MM.1S (cell line): ENCODE results near the gene EDAR.

Experiments used
- EZH2 ChIP-seq: fragments of 300-600 bp; sonication (generic); optimal IDR thresholded peaks from 2 replicates; pipeline ENCODE3; 2017; ENCODE audit warnings: low read depth, mild to moderate bottlenecking, antibody characterized with exemption, low read length, mixed read lengths
- EZH2phosphoT487 ChIP-seq: fragments of 300-600 bp; sonication (generic); IDR thresholded peaks from 2 replicates; pipeline ENCODE4 v1.6.1; 2018; ENCODE audit warnings: antibody characterized with exemption, low read length
- TF ChIP-seq, protein P1 (sequence below): fragments of 300-600 bp; sonication (generic); IDR thresholded peaks from 2 replicates; pipeline ENCODE4 v1.5.1; 2016; ENCODE audit warnings: antibody characterized with exemption, low read length, mixed read lengths

DNA sequence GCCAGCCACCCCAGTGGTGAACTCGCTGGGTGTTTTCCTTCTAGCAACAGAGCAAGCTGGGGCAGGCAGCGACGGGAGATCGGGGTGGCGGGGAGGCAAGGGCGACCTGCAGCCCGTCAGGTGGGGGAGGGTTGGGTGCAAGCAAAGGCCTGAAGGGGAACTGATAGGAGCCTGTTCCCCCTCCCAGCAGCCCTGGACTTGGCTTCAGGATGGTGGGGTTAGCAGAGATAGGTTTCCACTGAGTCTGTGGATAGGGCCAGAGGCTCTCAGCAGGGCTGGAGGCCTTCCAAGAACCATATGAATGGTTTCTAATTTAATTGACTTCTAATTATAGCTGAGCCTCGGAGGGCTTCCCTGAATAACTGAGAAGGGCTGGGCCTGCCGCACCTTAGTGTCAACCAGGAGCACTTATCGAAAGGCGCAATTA lies 55.3 kb downstream of the EDAR start:
- TF ChIP-seq, protein P1, sequence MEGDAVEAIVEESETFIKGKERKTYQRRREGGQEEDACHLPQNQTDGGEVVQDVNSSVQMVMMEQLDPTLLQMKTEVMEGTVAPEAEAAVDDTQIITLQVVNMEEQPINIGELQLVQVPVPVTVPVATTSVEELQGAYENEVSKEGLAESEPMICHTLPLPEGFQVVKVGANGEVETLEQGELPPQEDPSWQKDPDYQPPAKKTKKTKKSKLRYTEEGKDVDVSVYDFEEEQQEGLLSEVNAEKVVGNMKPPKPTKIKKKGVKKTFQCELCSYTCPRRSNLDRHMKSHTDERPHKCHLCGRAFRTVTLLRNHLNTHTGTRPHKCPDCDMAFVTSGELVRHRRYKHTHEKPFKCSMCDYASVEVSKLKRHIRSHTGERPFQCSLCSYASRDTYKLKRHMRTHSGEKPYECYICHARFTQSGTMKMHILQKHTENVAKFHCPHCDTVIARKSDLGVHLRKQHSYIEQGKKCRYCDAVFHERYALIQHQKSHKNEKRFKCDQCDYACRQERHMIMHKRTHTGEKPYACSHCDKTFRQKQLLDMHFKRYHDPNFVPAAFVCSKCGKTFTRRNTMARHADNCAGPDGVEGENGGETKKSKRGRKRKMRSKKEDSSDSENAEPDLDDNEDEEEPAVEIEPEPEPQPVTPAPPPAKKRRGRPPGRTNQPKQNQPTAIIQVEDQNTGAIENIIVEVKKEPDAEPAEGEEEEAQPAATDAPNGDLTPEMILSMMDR: no peak
- TF ChIP-seq EZH2 (no peak), EZH2phosphoT487 (no peak)
